GM12878 (cell line): ENCODE data around the gene BANP.

Experiments used
- ASH2L ChIP-seq: fragments of 300-600, 200-600 bp; sonication (generic); IDR thresholded peaks from 2 replicates; pipeline ENCODE4 v1.6.1; 2017; ENCODE audit warnings: low read depth, mild to moderate bottlenecking, borderline replicate concordance
- EP300 ChIP-seq, 2 experiments: fragments of 150-350 bp in 1 of 2; IDR thresholded peaks; 2 replicates each; pipeline ENCODE4 v1.6.1; 2011 to 2012; ENCODE audit warnings: low read depth in 2 of 2, low read length in 2 of 2, borderline replicate concordance in 1 of 2, improper control_type of control experiment in 1 of 2, inconsistent platforms in 1 of 2; ENCODE audit not compliant: control insufficient read depth in 1 of 2

GRCh38 chr16:87996962-87997880, 46.0 kb downstream of the BANP start:
- no peak for TF ChIP-seq ASH2L
- TF ChIP-seq EP300 (IDR thresholded peaks at IDR 0.05; ENCODE audit: borderline replicate concordance in 1 of 2, control insufficient read depth in 1 of 2, low read depth in 2 of 2, low read length in 2 of 2): no peak
